ENCODE data around the gene C22orf39. TPM values are rescaled to one million over a fixed set of nuclear protein-coding genes. Genes with fewer than 3 reads are reported as not detected.
A peak's percentile ranks its signal among the peaks of the same experiment; 100 is the strongest.

The C22orf39 gene
- total RNA-seq, 6 experiments from 2014 or later, result 11.2 to 12.7 (median 12.2) TPM

DNA sequence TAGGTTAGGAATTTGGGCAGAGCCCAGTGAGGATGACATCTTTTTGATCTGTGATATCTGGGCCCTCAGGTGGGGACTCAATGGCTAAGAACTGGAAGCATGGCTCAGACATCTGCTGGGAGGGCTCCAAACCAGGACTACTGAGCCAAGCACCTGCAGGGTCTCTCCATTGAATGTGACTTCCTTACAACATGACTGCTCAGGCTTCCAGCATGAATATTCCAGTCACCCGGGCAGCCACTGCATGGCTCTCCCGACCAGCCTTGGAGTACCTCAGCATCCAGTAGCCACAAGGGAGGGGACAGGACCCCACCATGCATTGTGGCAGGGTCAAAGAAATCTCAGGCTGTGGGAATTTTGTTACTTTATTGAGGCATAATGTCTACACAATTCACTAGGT, 40.8 kb upstream of the C22orf39 start:
- peaks cover 10% of the 10 kb centered on the region; the same call in 1 of the 2 replicates for H3K36me3 Mint-ChIP-seq (ENCODE audit: low read depth)
- no peak overlapping the region for H3K4me3 Mint-ChIP-seq

DNA sequence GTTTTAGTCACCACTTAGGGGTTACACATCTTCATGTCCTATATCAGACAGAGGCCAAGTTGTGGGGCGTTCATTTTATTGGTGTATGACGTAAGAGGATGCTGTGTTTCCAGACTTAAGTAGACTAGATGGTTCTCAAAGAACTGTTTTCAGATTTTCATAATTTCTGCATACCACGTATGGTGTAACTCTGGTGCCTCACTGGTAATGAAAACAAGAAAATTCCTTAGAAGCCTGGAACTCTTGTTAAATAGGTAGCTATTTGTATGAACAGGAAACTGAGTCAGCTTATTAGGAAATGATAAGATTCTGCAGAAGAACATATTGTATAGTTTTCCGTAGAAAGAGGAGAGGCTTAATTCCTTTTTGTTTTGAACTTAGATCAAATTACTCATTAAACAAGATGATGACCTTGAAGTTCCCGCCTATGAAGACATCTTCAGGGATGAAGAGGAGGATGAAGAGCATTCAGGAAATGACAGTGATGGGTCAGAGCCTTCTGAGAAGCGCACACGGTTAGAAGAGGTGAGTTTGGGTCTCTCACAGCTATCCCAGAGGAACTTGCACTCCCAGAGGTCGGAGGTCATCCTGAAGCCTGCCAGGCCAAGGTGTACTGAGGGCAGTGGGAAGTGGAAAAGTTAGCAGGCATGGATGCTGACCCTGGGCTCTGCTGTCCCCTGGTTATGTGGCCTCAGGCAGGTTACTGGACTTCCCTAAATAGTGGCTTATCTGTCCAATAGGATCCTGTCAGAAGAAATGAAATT, 36.2 kb upstream of the C22orf39 start:
- H3K36me3 Mint-ChIP-seq (ENCODE audit: low read depth), result peaks cover 10% of the 10 kb centered on the region; the same call in 1 of the 2 replicates
- peaks cover 43% of the 10 kb centered on the region for H3K4me1 Mint-ChIP-seq (ENCODE audit: low read depth)
- no peaks in the 10 kb centered on the region for H3K9me3 Mint-ChIP-seq
- no peaks in the 10 kb centered on the region; the same call in 1 of the 2 replicates for H3K27me3 Mint-ChIP-seq (ENCODE audit: insufficient read depth)
- peak overlapping the region; percentile 84 for H3K27ac Mint-ChIP-seq
- TF ChIP-seq, protein P1, sequence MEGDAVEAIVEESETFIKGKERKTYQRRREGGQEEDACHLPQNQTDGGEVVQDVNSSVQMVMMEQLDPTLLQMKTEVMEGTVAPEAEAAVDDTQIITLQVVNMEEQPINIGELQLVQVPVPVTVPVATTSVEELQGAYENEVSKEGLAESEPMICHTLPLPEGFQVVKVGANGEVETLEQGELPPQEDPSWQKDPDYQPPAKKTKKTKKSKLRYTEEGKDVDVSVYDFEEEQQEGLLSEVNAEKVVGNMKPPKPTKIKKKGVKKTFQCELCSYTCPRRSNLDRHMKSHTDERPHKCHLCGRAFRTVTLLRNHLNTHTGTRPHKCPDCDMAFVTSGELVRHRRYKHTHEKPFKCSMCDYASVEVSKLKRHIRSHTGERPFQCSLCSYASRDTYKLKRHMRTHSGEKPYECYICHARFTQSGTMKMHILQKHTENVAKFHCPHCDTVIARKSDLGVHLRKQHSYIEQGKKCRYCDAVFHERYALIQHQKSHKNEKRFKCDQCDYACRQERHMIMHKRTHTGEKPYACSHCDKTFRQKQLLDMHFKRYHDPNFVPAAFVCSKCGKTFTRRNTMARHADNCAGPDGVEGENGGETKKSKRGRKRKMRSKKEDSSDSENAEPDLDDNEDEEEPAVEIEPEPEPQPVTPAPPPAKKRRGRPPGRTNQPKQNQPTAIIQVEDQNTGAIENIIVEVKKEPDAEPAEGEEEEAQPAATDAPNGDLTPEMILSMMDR (IDR thresholded peaks at IDR 0.05), result no peak
- peak overlapping the region; percentile 70 for H3K4me3 Mint-ChIP-seq
- peak; percentile 91 for DNase-seq

More for the DNA sequence above, 40.8 kb upstream of the C22orf39 start:
- H3K27ac Mint-ChIP-seq, result no peak overlapping the region
- H3K9me3 Mint-ChIP-seq, result no peaks in the 10 kb centered on the region
- peaks cover 21% of the 10 kb centered on the region for H3K4me1 Mint-ChIP-seq (ENCODE audit: low read depth)
- DNase-seq, result no peak
- TF ChIP-seq, protein P1 (IDR thresholded peaks at IDR 0.05), result no peak
- 0 out of 2 replicates have a peak, but pooled peaks cover 2% of the 10 kb centered on the region for H3K27me3 Mint-ChIP-seq (ENCODE audit: insufficient read depth)

DNA sequence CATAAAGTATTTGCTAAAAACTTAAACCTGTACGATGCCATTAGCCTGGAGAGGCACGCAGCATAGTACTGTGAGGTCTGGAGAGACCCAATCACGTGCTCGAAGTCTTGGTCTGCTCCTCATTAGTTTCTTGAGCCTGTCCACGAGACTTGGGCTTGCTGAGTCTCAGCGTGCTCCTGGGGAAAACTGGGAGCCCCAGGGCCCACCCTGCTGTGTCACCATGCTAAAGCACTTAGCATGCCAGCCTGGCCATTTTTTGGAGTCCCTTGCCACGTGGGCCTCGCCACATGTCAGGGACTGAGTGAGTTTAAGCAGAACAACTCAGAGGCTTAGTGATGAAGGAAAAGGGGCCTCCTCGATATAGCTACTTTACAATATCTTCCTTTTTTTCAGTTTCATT, 34.8 kb upstream of the C22orf39 start:
- no peaks in the 10 kb centered on the region; the same call in 1 of the 2 replicates for H3K27me3 Mint-ChIP-seq (ENCODE audit: insufficient read depth)
- TF ChIP-seq, protein P1 (IDR thresholded peaks at IDR 0.05), result no peak
- H3K27ac Mint-ChIP-seq, result peak overlapping the region; percentile 84
- peak overlapping the region; percentile 70; the same call in 1 of the 2 replicates for H3K4me3 Mint-ChIP-seq
- DNase-seq, result no peak
- peaks cover 53% of the 10 kb centered on the region for H3K4me1 Mint-ChIP-seq (ENCODE audit: low read depth)
- no peaks in the 10 kb centered on the region for H3K9me3 Mint-ChIP-seq
- peaks cover 10% of the 10 kb centered on the region; the same call in 1 of the 2 replicates for H3K36me3 Mint-ChIP-seq (ENCODE audit: low read depth)

DNA sequence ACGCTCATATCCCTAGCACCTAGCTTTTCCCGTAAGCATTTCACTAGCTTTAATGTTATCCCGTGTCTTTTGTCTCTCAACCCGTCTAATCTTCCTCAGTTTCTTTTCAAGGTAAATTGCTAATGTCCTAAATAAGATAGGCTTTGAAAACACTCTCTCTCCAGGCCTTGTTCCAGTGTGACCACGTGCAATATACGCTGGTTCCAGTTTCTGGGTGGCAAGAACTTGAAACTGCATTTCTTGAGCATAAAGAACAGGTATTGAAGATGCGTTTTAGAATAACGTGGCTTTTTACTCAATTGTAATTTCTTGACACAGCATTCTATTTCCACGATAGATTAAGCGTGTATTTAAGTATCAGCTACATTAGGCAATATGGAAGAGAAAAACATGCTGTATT, 33.3 kb upstream of the C22orf39 start:
- peaks cover 10% of the 10 kb centered on the region; the same call in 1 of the 2 replicates for H3K36me3 Mint-ChIP-seq (ENCODE audit: low read depth)
- H3K9me3 Mint-ChIP-seq, result no peaks in the 10 kb centered on the region
- H3K27me3 Mint-ChIP-seq (ENCODE audit: insufficient read depth), result no peaks in the 10 kb centered on the region; the same call in 1 of the 2 replicates
- H3K4me3 Mint-ChIP-seq, result peak overlapping the region; percentile 92
- H3K27ac Mint-ChIP-seq, result no peak overlapping the region
- DNase-seq, result no peak
- TF ChIP-seq, protein P1 (IDR thresholded peaks at IDR 0.05), result no peak
- H3K4me1 Mint-ChIP-seq (ENCODE audit: low read depth), result peaks cover 63% of the 10 kb centered on the region

DNA sequence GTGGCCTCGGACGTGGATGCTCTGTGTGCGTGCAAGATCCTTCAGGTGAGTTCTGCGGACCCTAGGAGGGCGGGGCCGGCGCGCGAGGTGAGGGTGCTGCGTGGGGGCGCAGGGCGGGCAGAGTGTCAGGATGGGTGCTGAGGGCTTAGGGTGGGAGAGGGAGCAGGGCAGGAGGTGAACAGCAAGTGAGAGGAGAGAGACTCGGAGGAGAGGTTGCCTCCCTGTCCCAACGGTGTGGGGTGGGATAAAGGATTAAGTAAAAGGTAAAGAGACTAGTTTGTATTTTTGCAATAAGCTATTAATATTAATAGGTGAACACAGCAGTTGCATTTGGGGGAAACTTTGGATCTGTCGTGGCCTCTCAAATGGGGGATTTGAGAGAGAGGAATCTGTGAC, 32.7 kb upstream of the C22orf39 start:
- Mint-ChIP-seq H3K27ac (peak overlapping the region; percentile 100), H3K36me3 (ENCODE audit: low read depth) (peaks cover 10% of the 10 kb centered on the region; the same call in 1 of the 2 replicates), H3K27me3 (ENCODE audit: insufficient read depth) (no peaks in the 10 kb centered on the region; the same call in 1 of the 2 replicates), H3K4me3 (peak overlapping the region; percentile 92), H3K9me3 (no peaks in the 10 kb centered on the region), H3K4me1 (ENCODE audit: low read depth) (peaks cover 67% of the 10 kb centered on the region)
- no peak for DNase-seq
- TF ChIP-seq, protein P1 (IDR thresholded peaks at IDR 0.05), result no peak

All from HFFc6 (cell line).